H1 (cell line): ENCODE results near the gene GFRA3. TPM values are rescaled to one million over a fixed set of nuclear protein-coding genes. Genes with fewer than 3 reads are reported as not detected.

ENCODE experiments used
- CEBPB ChIP-seq: IDR thresholded peaks from 2 replicates; pipeline ENCODE4 v1.6.1; 2012; ENCODE audit warnings: low read depth, low read length
- CTBP2 ChIP-seq: IDR thresholded peaks from 2 replicates; pipeline ENCODE4 v1.7.0; 2011; ENCODE audit warnings: borderline replicate concordance, mild to moderate bottlenecking, moderate library complexity, mixed read lengths, low read length; ENCODE audit not compliant: insufficient read depth, insufficient read length
- KDM4A ChIP-seq: IDR thresholded peaks from one replicate; pipeline ENCODE4 v1.7.1; 2012; ENCODE audit warnings: low read depth, mild to moderate bottlenecking, moderate library complexity, low read length, inconsistent platforms; ENCODE audit not compliant: severe bottlenecking
- MAFK ChIP-seq: IDR thresholded peaks from 2 replicates; pipeline ENCODE4 v1.6.1; 2012; ENCODE audit warnings: low read depth, mild to moderate bottlenecking, improper control_type of control experiment, low read length
- NRF1 ChIP-seq: IDR thresholded peaks from 2 replicates; pipeline ENCODE4 v1.6.1; 2011; ENCODE audit warnings: mild to moderate bottlenecking, low read depth, low read length, improper control_type of control experiment
- RAD21 ChIP-seq, 2 experiments: IDR thresholded peaks in 1 of 2; conservative IDR thresholded peaks in 1 of 2; 2 replicates each; pipeline ENCODE4 v1.6.1; 2011; ENCODE audit warnings: low read depth in 2 of 2, low read length in 2 of 2, improper control_type of control experiment in 1 of 2, inconsistent platforms in 1 of 2, mild to moderate bottlenecking in 1 of 2, moderate library complexity in 1 of 2
- RXRA ChIP-seq: IDR thresholded peaks from 2 replicates; pipeline ENCODE4 v1.6.1; 2011; ENCODE audit warnings: low read depth, mild to moderate bottlenecking, low read length, moderate library complexity; ENCODE audit not compliant: insufficient read depth
- SUZ12 ChIP-seq: fragments of 200-600 bp; sonication (generic); IDR thresholded peaks from 2 replicates; pipeline ENCODE4 v1.6.1; 2012; ENCODE audit warnings: mild to moderate bottlenecking, inconsistent platforms, low read length, moderate library complexity, mixed read lengths
- polyA plus RNA-seq, 7 experiments: library from polyadenylated mRNA; depleted of rRNA in 3 of 7; stranded (reverse) in 5 of 7; unstranded in 2 of 7; fragments of >200 nt in 5 of 7; fragments of 200-250 nt in 2 of 7; gene quantifications; 1 replicate in 5 of 7; 2 replicates in 1 of 7; 4 replicates in 1 of 7; pipeline versions ENCODE4 v1.2.1 to v1.2.3, GENCODE V29; 2011 to 2013; ENCODE audit warnings: missing spikeins in 2 of 7, mixed read lengths in 2 of 7
- total RNA-seq: library from RNA; stranded (reverse); fragmentation: NEBNext Ultra II Directional; extraction: Animal tissue kit (Norgen Biotek cat#: 25700); gene quantifications from 2 replicates; pipeline ENCODE4 v1.2.1, GENCODE V29; 2021
- TF ChIP-seq, protein P1 (sequence below): IDR thresholded peaks from 2 replicates; pipeline ENCODE4 v1.6.1; 2011; ENCODE audit warnings: low read length, improper control_type of control experiment

Gene GFRA3
- total and polyA plus RNA-seq, 2 of the 8 experiments (the other 6 are each of a cell fraction or from before 2014, with no cell fraction given) = 0.88 to 3.4 TPM

DNA sequence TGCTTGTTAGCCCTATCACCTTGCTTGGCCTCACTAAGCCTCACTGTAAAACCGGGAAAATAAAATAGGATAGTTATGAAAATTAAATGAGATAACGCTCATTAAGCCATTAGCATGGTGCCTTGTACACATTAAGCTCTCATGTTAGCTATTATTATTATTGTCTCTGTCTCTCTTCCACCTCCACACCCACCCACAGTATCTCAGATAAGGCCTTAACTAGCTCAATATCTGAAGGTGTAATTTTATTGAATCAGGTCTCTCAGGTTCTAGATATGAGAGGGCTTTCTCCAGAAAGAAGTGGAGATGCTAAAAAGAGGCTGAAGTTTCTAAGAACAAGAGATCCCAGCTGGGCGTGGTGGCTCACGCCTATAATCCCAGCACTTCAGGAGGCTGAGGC, 27.6 kb downstream of the GFRA3 start (continued):
- TF ChIP-seq, protein P1, sequence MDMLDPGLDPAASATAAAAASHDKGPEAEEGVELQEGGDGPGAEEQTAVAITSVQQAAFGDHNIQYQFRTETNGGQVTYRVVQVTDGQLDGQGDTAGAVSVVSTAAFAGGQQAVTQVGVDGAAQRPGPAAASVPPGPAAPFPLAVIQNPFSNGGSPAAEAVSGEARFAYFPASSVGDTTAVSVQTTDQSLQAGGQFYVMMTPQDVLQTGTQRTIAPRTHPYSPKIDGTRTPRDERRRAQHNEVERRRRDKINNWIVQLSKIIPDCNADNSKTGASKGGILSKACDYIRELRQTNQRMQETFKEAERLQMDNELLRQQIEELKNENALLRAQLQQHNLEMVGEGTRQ = no peak
- TF ChIP-seq MAFK (no peak), RAD21 (IDR thresholded peaks at IDR 0.05 in 1 of 2, conservative IDR thresholded peaks at IDR 0.05 in 1 of 2; ENCODE audit: low read depth in 2 of 2, low read length in 2 of 2) (no peak), SUZ12 (no peak), CTBP2 (no peak), KDM4A (no peak), RXRA (no peak), NRF1 (no peak), CEBPB (no peak)
